Coronary artery (tissue), 2 donors: Measurements from ENCODE around the gene NXT1.
"Not testable (repeated sequence)": the region's sequence is repeated elsewhere in the genome, so short reads cannot be mapped to it uniquely, and the experiment has no call there.

Experiments
- DNase-seq: peaks from one replicate; pipeline ENCODE4 v3.0.0-alpha.2; 2017; ENCODE audit warnings: low spot score
- H3K27ac ChIP-seq, 2 donors: fragments of 200-600 bp; sonication (generic); one replicate each; pipeline ENCODE4 v1.5.1; 2016 to 2019
- H3K4me3 ChIP-seq: fragments of 200-600 bp; sonication (generic); 2 replicates; pipeline ENCODE4 v1.5.1; 2016; ENCODE audit warnings: mild to moderate bottlenecking, moderate library complexity
- CTCF ChIP-seq: fragments of 200-600 bp; sonication (generic); IDR thresholded peaks from one replicate; pipeline ENCODE4 v1.5.1; 2019; ENCODE audit warnings: antibody characterized with exemption

The NXT1 gene

GRCh38 chr20:23339986-23340385 lies 10.6 kb upstream of the NXT1 start:
- no peak overlapping the region for H3K4me3 ChIP-seq
- no peak for DNase-seq
- TF ChIP-seq CTCF: no peak
- peak overlapping the region in 1 of 2 donors; percentile 21 for H3K27ac ChIP-seq

- no peak for DNase-seq
- no peak overlapping the region for H3K27ac ChIP-seq
- TF ChIP-seq CTCF: peak; percentile 24
- no peak overlapping the region for H3K4me3 ChIP-seq
Observed at GRCh38 chr20:23340524-23340923, 10.1 kb upstream of the NXT1 start.

GRCh38 chr20:23341073-23341472 lies 9.5 kb upstream of the NXT1 start:
- no peak for TF ChIP-seq CTCF
- no peak overlapping the region for H3K4me3 ChIP-seq
- no peak for DNase-seq
- no peak overlapping the region for H3K27ac ChIP-seq

GRCh38 chr20:23343590-23343989 lies 7.0 kb upstream of the NXT1 start:
- H3K4me3 ChIP-seq: no peak overlapping the region
- no peak for DNase-seq
- H3K27ac ChIP-seq: no peak overlapping the region
- no peak for TF ChIP-seq CTCF

GRCh38 chr20:23344336-23344735 lies 6.3 kb upstream of the NXT1 start:
- Histone ChIP-seq H3K27ac (no peak overlapping the region), H3K4me3 (no peak overlapping the region)
- no peak for DNase-seq
- no peak for TF ChIP-seq CTCF

GRCh38 chr20:23346002-23346401 lies 4.6 kb upstream of the NXT1 start:
- DNase-seq: no peak
- H3K4me3 ChIP-seq: no peak overlapping the region
- no peak overlapping the region for H3K27ac ChIP-seq
- no peak for TF ChIP-seq CTCF

GRCh38 chr20:23347791-23348190 lies 2.8 kb upstream of the NXT1 start:
- TF ChIP-seq CTCF: no peak
- no peak for DNase-seq
- no peak overlapping the region for H3K4me3 ChIP-seq
- H3K27ac ChIP-seq: no peak overlapping the region

GRCh38 chr20:23348510-23348909 lies 2.1 kb upstream of the NXT1 start:
- not testable (repeated sequence) for DNase-seq, H3K4me3 ChIP-seq
- H3K27ac ChIP-seq: peak overlapping the region in 1 of 2 donors; percentile 100
